ENCODE measurements around the gene AK2. TPM values are rescaled to one million over a fixed set of nuclear protein-coding genes. Genes with fewer than 3 reads are reported as not detected.
A peak's percentile ranks its signal among the peaks of the same experiment; 100 is the strongest.
"Not testable (repeated sequence)": the region's sequence is repeated elsewhere in the genome, so short reads cannot be mapped to it uniquely, and the experiment has no call there.

The AK2 gene
- total RNA-seq, result 100 to 1,000 TPM; 304 to 372 TPM

- Mint-ChIP-seq H3K27ac (peak within 1 kb of the TSS; percentile 88), H3K27me3 (no peaks in the 10 kb centered on the region), H3K36me3 (ENCODE audit: low read depth) (peaks cover 51% of the 10 kb centered on the region), H3K9me3 (no peaks in the 10 kb centered on the region), H3K4me1 (peaks cover 14% of the 10 kb centered on the region), H3K4me3 (peak within 1 kb of the TSS; percentile 87)
- peak; percentile 99 for ATAC-seq (replicated peaks)
Measured at GRCh38 chr1:33036526-33037503, at the start of gene AK2. Gene AK2, minus strand, starts transcription at chr1:33036883. Its CDS starts 55 bp downstream, at chr1:33036828.

- Mint-ChIP-seq H3K27me3 (no peaks in the 10 kb centered on the region), H3K4me1 (peaks cover 28% of the 10 kb centered on the region), H3K4me3 (no peak overlapping the region), H3K27ac (peak overlapping the region; percentile 67), H3K36me3 (ENCODE audit: low read depth) (no peaks in the 10 kb centered on the region), H3K9me3 (no peaks in the 10 kb centered on the region)
- ATAC-seq (replicated peaks), result peak; percentile 64
Measured at GRCh38 chr1:33086384-33086850, 49.7 kb upstream of the AK2 start.

- H3K4me3 Mint-ChIP-seq, result no peak overlapping the region
- H3K27ac Mint-ChIP-seq, result no peak overlapping the region
- no peaks in the 10 kb centered on the region for H3K27me3 Mint-ChIP-seq
- ATAC-seq (replicated peaks), result no peak
- no peaks in the 10 kb centered on the region for H3K36me3 Mint-ChIP-seq (ENCODE audit: low read depth)
- no peaks in the 10 kb centered on the region for H3K9me3 Mint-ChIP-seq
- peaks cover 30% of the 10 kb centered on the region for H3K4me1 Mint-ChIP-seq
Measured at GRCh38 chr1:33085332-33085731, 48.6 kb upstream of the AK2 start.

GRCh38 chr1:33082575-33083108 is 46.0 kb upstream of the AK2 start:
- H3K9me3 Mint-ChIP-seq, result no peaks in the 10 kb centered on the region
- no peaks in the 10 kb centered on the region for H3K27me3 Mint-ChIP-seq
- H3K36me3 Mint-ChIP-seq (ENCODE audit: low read depth), result no peaks in the 10 kb centered on the region
- no peak overlapping the region for H3K27ac Mint-ChIP-seq
- no peak for ATAC-seq (replicated peaks)
- peaks cover 19% of the 10 kb centered on the region for H3K4me1 Mint-ChIP-seq
- peak overlapping the region; percentile 71 for H3K4me3 Mint-ChIP-seq

GRCh38 chr1:33081554-33082305 is 45.0 kb upstream of the AK2 start:
- H3K4me3 Mint-ChIP-seq, result peak overlapping the region; percentile 71
- H3K36me3 Mint-ChIP-seq (ENCODE audit: low read depth), result no peaks in the 10 kb centered on the region
- H3K27me3 Mint-ChIP-seq, result no peaks in the 10 kb centered on the region
- peaks cover 15% of the 10 kb centered on the region for H3K4me1 Mint-ChIP-seq
- H3K9me3 Mint-ChIP-seq, result no peaks in the 10 kb centered on the region
- no peak for ATAC-seq (replicated peaks)
- no peak overlapping the region for H3K27ac Mint-ChIP-seq

- Mint-ChIP-seq H3K36me3 (ENCODE audit: low read depth) (no peaks in the 10 kb centered on the region), H3K4me3 (peak within 1 kb of the TSS; percentile 71), H3K27me3 (no peaks in the 10 kb centered on the region), H3K4me1 (peaks cover 13% of the 10 kb centered on the region), H3K27ac (peak within 1 kb of the TSS; percentile 61), H3K9me3 (no peaks in the 10 kb centered on the region)
- peak; percentile 100 for ATAC-seq (replicated peaks)
Measured at GRCh38 chr1:33080885-33081553, 44.3 kb upstream of the AK2 start, which contains the start of gene AZIN2. Gene AZIN2, plus strand, starts transcription at chr1:33081153. Its CDS starts 1,097 bp downstream, at chr1:33082250.

- peaks cover 13% of the 10 kb centered on the region for H3K4me1 Mint-ChIP-seq
- no peaks in the 10 kb centered on the region for H3K36me3 Mint-ChIP-seq (ENCODE audit: low read depth)
- ATAC-seq (replicated peaks), result no peak
- H3K9me3 Mint-ChIP-seq, result no peaks in the 10 kb centered on the region
- no peaks in the 10 kb centered on the region for H3K27me3 Mint-ChIP-seq
- peak overlapping the region; percentile 61 for H3K27ac Mint-ChIP-seq
- H3K4me3 Mint-ChIP-seq, result peak overlapping the region; percentile 71
Measured at GRCh38 chr1:33080373-33080772, 43.7 kb upstream of the AK2 start.

GRCh38 chr1:33078030-33078591 is 41.4 kb upstream of the AK2 start:
- Mint-ChIP-seq H3K36me3 (ENCODE audit: low read depth) (no peaks in the 10 kb centered on the region), H3K27ac (no peak overlapping the region), H3K4me1 (peaks cover 13% of the 10 kb centered on the region), H3K9me3 (no peaks in the 10 kb centered on the region), H3K27me3 (no peaks in the 10 kb centered on the region), H3K4me3 (no peak overlapping the region)
- ATAC-seq (replicated peaks), result no peak

- H3K27me3 Mint-ChIP-seq, result peaks cover 5% of the 10 kb centered on the region
- no peaks in the 10 kb centered on the region for H3K4me1 Mint-ChIP-seq
- ATAC-seq (replicated peaks), result no peak
- H3K4me3 Mint-ChIP-seq, result no peak overlapping the region
- no peaks in the 10 kb centered on the region for H3K36me3 Mint-ChIP-seq (ENCODE audit: low read depth)
- no peaks in the 10 kb centered on the region for H3K9me3 Mint-ChIP-seq
- no peak overlapping the region for H3K27ac Mint-ChIP-seq
Measured at GRCh38 chr1:33074193-33074945, 37.7 kb upstream of the AK2 start.

- Mint-ChIP-seq H3K9me3 (peaks cover under 1% of the 10 kb centered on the region), H3K4me3 (no peak overlapping the region), H3K27me3 (peaks cover 5% of the 10 kb centered on the region), H3K4me1 (no peaks in the 10 kb centered on the region), H3K36me3 (ENCODE audit: low read depth) (no peaks in the 10 kb centered on the region), H3K27ac (no peak overlapping the region)
- ATAC-seq (replicated peaks), result no peak
Measured at GRCh38 chr1:33072707-33073106, 36.0 kb upstream of the AK2 start.

GRCh38 chr1:33070628-33071027 is 33.9 kb upstream of the AK2 start:
- Mint-ChIP-seq H3K9me3 (peaks cover 13% of the 10 kb centered on the region), H3K36me3 (ENCODE audit: low read depth) (no peaks in the 10 kb centered on the region), H3K4me3 (no peak overlapping the region), H3K27ac (peak overlapping the region; percentile 29), H3K27me3 (peaks cover 12% of the 10 kb centered on the region), H3K4me1 (no peaks in the 10 kb centered on the region)
- no peak for ATAC-seq (replicated peaks)

- not testable (repeated sequence) for H3K4me3 Mint-ChIP-seq; ATAC-seq (replicated peaks); H3K27ac Mint-ChIP-seq; H3K4me1 Mint-ChIP-seq; H3K36me3 Mint-ChIP-seq (ENCODE audit: low read depth)
- peaks cover 29% of the 10 kb centered on the region for H3K9me3 Mint-ChIP-seq
- peaks cover 12% of the 10 kb centered on the region for H3K27me3 Mint-ChIP-seq
Measured at GRCh38 chr1:33068108-33068507, 31.4 kb upstream of the AK2 start.

- peaks cover 12% of the 10 kb centered on the region for H3K27me3 Mint-ChIP-seq
- not testable (repeated sequence) for H3K4me1 Mint-ChIP-seq; ATAC-seq (replicated peaks); H3K36me3 Mint-ChIP-seq (ENCODE audit: low read depth); H3K4me3 Mint-ChIP-seq; H3K27ac Mint-ChIP-seq
- H3K9me3 Mint-ChIP-seq, result peaks cover 33% of the 10 kb centered on the region
Measured at GRCh38 chr1:33066477-33066876, 29.8 kb upstream of the AK2 start.
